Airway epithelial cell (primary cell): ENCODE data around the gene GLIS2. TPM values are rescaled to one million over a fixed set of nuclear protein-coding genes. Genes with fewer than 3 reads are reported as not detected.

Experiments used
- total RNA-seq: library from RNA; depleted of rRNA; stranded (reverse); fragments of >200 nt; gene quantifications from 2 replicates; pipeline ENCODE4 v1.2.3, GENCODE V29; 2015

GLIS2 gene
- total RNA-seq = 2.1 and 3.2 TPM in 2 replicates

DNA sequence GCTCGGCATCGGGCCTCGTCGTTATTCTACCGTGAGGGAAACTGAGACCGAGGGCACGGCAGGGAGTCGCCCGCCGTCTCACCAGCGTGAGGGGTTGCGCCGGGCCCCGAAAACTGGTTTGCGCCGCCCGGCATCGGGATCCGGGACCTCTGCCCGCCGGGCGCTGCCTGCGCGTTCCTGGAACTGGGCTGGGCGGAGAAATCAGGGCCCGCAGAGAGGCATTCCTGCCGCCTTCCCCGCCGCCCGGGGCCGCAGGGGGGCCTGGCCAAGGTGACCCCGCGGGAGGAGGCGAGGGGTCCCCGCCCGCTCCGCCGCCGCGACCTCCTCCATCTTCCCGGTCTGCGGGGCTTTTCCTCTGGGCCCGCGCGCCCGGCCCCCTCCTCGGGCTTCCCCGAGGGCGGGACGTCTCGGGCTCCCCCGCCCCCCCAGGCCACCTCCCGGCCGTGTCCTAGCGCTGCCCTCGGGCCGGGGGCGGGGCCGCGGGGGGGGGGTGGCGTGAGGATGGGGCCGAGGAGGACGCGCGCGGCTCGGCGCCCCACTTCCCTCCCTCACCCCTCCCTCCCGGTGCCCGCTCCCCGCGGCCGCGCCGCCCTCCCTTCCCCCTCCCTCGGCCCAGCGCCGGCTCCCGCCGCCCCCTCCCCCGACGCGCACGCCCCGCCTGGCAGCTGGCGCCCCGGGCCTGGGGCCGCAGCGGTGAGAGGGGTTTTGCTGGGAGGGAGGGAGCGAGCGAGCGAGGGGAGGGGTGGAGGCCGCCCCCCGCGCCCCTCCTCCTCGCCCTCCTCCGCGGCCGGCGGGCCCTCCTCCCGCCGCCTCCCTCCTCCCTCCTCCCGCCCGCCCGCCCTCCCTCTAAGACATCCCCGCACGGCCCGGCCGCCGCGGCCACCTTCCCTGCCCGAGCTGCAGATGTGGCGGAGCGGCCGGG is at the start of gene GLIS2:
TSS of gene GLIS2 (plus strand) at position 882 of the 922 bp plus-strand sequence. CDS start 16,214 bp downstream, outside the sequence.

DNA sequence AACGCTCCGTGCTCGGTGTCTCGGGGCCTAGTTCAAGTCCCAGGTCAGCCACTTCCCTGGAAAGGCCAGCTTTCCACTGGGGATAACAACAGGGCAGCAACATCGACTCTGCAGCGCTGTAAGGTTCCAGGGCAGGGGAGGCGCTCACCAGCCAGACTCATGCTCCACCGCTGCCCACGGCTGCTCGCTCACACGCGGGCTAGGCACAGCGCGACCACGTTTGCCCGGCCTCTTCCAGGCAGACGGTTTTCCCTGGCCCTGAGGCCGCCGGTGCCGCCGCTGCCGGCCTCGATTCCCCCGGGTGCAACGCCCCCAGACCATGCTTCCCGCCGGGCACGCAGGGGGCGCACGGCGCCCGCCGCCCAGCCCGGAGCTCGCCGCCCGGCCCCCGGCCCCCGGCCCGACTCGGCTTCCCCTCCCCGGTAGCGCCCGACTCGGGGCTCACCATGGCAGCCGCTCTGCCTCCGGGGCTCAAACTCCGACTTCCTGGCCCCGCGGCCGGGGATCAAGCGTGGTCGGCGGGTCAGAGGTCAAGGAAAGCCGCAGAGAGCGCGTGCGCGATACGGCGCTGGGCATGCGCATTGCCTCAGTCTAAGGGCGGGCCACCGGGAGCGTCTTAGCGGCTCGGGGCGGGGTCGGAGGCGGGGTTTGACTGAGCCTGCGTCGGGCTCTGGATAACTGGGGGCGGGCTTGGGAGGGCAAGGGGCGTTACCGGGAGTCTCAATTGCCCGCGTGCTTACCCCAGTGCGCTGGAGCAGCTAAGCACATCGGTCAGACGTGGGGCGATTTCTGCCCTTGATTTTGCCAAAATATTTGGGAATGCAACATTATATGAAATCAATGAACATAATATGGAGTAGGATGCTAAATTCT is 35.2 kb downstream of the GLIS2 start, which contains the start of gene PAM16:
TSS of gene PAM16 (minus strand) at position 535 of the 873 bp plus-strand sequence. CDS start at position 448, 87 bp downstream.

DNA sequence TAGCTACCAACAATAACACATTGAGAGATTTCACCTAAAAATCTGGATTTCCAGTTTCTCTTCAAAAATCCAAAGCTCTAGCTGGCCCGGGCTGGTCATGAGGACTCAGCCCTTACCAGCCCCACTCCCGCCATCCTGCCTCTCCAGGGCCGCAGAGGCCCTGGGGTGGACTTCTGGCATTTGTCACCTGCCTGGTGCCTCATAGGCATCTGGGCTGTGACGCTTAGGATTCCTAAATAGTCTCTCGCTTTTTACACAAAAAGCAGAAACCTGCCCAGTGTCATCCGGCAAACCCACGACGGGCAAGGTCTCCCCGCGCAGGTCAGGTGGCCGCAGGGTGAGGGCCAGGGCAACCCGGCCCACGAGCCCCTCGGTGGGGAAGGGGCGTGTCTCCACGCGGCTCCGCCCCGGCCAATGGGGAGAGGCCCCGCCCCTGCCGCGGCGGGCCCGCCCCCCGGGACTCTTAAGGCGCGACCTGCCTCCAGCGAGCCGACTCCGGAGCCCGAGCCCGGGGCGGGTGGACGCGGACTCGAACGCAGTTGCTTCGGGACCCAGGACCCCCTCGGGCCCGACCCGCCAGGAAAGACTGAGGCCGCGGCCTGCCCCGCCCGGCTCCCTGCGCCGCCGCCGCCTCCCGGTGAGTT is 55.6 kb downstream of the GLIS2 start, which contains the start of gene VASN:
TSS of gene VASN (plus strand) at position 492 of the 644 bp plus-strand sequence. CDS start 9,030 bp downstream, outside the sequence.

Other genes with a start within 250 kb of the GLIS2 start
- gene ADCY9, start 199.6 kb upstream of the GLIS2 start, total RNA-seq = 4.9 and 9.2 TPM in 2 replicates
- not detected in 2 replicates for gene SRL, start 74.0 kb upstream of the GLIS2 start, total RNA-seq
- gene TFAP4, start 43.0 kb upstream of the GLIS2 start, total RNA-seq = 10.5 and 17.1 TPM in 2 replicates
- 50.7 and 59.3 TPM in 2 replicates for gene PAM16, start 35.3 kb downstream of the GLIS2 start, total RNA-seq
- gene VASN, start 55.8 kb downstream of the GLIS2 start, total RNA-seq = 15.0 and 18.3 TPM in 2 replicates
- 12.4 and 19.3 TPM in 2 replicates for gene CORO7, start 100.5 kb downstream of the GLIS2 start, total RNA-seq
- 37.9 and 50.9 TPM in 2 replicates for gene DNAJA3, start 109.8 kb downstream of the GLIS2 start, total RNA-seq
- 92.7 and 124 TPM in 2 replicates for gene NMRAL1, start 158.6 kb downstream of the GLIS2 start, total RNA-seq
- gene HMOX2, start 160.3 kb downstream of the GLIS2 start, total RNA-seq = 124 and 131 TPM in 2 replicates
- 28.5 and 30.5 TPM in 2 replicates for gene CDIP1, start 222.7 kb downstream of the GLIS2 start, total RNA-seq
- gene C16orf96, start 240.3 kb downstream of the GLIS2 start, total RNA-seq = not detected in 2 replicates